H9 (cell line): Measurements from ENCODE around the gene SPECC1. TPM values are rescaled to one million over a fixed set of nuclear protein-coding genes. Genes with fewer than 3 reads are reported as not detected.

Source experiments
- DNase-seq: peaks from one replicate; pipeline ENCODE4 v3.0.0-alpha.2; 2017
- H2AFZ ChIP-seq: one replicate; pipeline ENCODE4 v1.6.1; 2013; ENCODE audit warnings: mild to moderate bottlenecking, low read length, control low read depth, moderate library complexity
- H2AK5ac ChIP-seq: 2 replicates; pipeline ENCODE4 v1.6.1; 2013; ENCODE audit warnings: low read length, control low read depth, mixed read lengths; ENCODE audit not compliant: insufficient read length
- H2BK120ac ChIP-seq: one replicate; pipeline ENCODE4 v1.6.1; 2013; ENCODE audit warnings: low read depth, mild to moderate bottlenecking, low read length, control low read depth, inconsistent platforms; ENCODE audit not compliant: poor library complexity, severe bottlenecking
- H2BK12ac ChIP-seq: 2 replicates; pipeline ENCODE4 v1.6.1; 2013; ENCODE audit warnings: low read length, control low read depth, mixed read lengths, low read depth; ENCODE audit not compliant: insufficient read length
- H2BK15ac ChIP-seq: 2 replicates; pipeline ENCODE4 v1.6.1; 2013; ENCODE audit warnings: low read depth, low read length, control low read depth
- H2BK20ac ChIP-seq: one replicate; pipeline ENCODE4 v1.6.1; 2013; ENCODE audit warnings: low read depth, mild to moderate bottlenecking, low read length, control low read depth, inconsistent platforms; ENCODE audit not compliant: poor library complexity, severe bottlenecking
- H2BK5ac ChIP-seq: 2 replicates; pipeline ENCODE4 v1.6.1; 2013; ENCODE audit warnings: low read length, control low read depth, mixed read lengths; ENCODE audit not compliant: insufficient read length
- H3K14ac ChIP-seq: 2 replicates; pipeline ENCODE4 v1.6.1; 2013; ENCODE audit warnings: low read length, control low read depth; ENCODE audit not compliant: insufficient read depth
- H3K18ac ChIP-seq: 2 replicates; pipeline ENCODE4 v1.6.1; 2013; ENCODE audit warnings: low read depth, mild to moderate bottlenecking, mixed read lengths, low read length, control low read depth; ENCODE audit not compliant: insufficient read length
- H3K23ac ChIP-seq: 2 replicates; pipeline ENCODE4 v1.6.1; 2013; ENCODE audit warnings: low read length, control low read depth, mixed read lengths, low read depth; ENCODE audit not compliant: insufficient read length
- H3K23me2 ChIP-seq: 2 replicates; pipeline ENCODE4 v1.6.1; 2013; ENCODE audit warnings: low read depth, mild to moderate bottlenecking, mixed read lengths, low read length, control low read depth; ENCODE audit not compliant: insufficient read length, poor library complexity, severe bottlenecking
- H3K27ac ChIP-seq: 2 replicates; pipeline ENCODE4 v1.5.1; 2013; ENCODE audit warnings: low read length, control low read depth, mixed read lengths, low read depth; ENCODE audit not compliant: insufficient read length
- H3K27me3 ChIP-seq: 2 replicates; pipeline ENCODE4 v1.6.1; 2013; ENCODE audit warnings: low read length, control low read depth, inconsistent platforms; ENCODE audit not compliant: insufficient read depth
- H3K4ac ChIP-seq: 2 replicates; pipeline ENCODE4 v1.6.1; 2013; ENCODE audit warnings: low read depth, mild to moderate bottlenecking, control low read depth, inconsistent platforms, low read length, moderate library complexity
- H3K4me1 ChIP-seq: 2 replicates; pipeline ENCODE4 v1.6.1; 2013; ENCODE audit warnings: low read length, control low read depth, inconsistent platforms; ENCODE audit not compliant: insufficient read depth
- H3K4me2 ChIP-seq: 2 replicates; pipeline ENCODE4 v1.6.1; 2013; ENCODE audit warnings: low read length, control low read depth, mixed read lengths; ENCODE audit not compliant: insufficient read length, insufficient read depth
- H3K56ac ChIP-seq: 2 replicates; pipeline ENCODE4 v1.6.1; 2013; ENCODE audit warnings: low read depth, mild to moderate bottlenecking, mixed read lengths, low read length, control low read depth; ENCODE audit not compliant: insufficient read length
- H3K79me1 ChIP-seq: 2 replicates; pipeline ENCODE4 v1.6.1; 2013; ENCODE audit warnings: low read depth, mild to moderate bottlenecking, moderate library complexity, low read length, control low read depth, inconsistent platforms; ENCODE audit not compliant: insufficient read depth, poor library complexity, severe bottlenecking
- H3K79me2 ChIP-seq: 2 replicates; pipeline ENCODE4 v1.6.1; 2013; ENCODE audit warnings: low read length, control low read depth, inconsistent platforms; ENCODE audit not compliant: insufficient read depth
- H3K9ac ChIP-seq: 2 replicates; pipeline ENCODE4 v1.6.1; 2013; ENCODE audit warnings: low read length, control low read depth, mixed read lengths; ENCODE audit not compliant: insufficient read length; ENCODE audit errors: extremely low read depth
- H3K9me3 ChIP-seq: one replicate; pipeline ENCODE4 v1.6.1; 2013; ENCODE audit warnings: low read depth, low read length, inconsistent platforms; ENCODE audit not compliant: control insufficient read depth
- H3T11ph ChIP-seq: one replicate; pipeline ENCODE4 v1.6.1; 2013; ENCODE audit warnings: mild to moderate bottlenecking, low read length, control low read depth, inconsistent platforms
- H4K20me1 ChIP-seq: one replicate; pipeline ENCODE4 v1.6.1; 2013; ENCODE audit not compliant: control insufficient read depth, insufficient read length, insufficient read depth
- H4K5ac ChIP-seq: 2 replicates; pipeline ENCODE4 v1.6.1; 2013; ENCODE audit warnings: low read depth, mild to moderate bottlenecking, mixed read lengths, low read length, control low read depth; ENCODE audit not compliant: insufficient read length
- H4K8ac ChIP-seq: replicated peaks from 2 replicates; pipeline ENCODE4 v1.6.1; 2013; ENCODE audit warnings: low read length, control low read depth, mixed read lengths, low read depth; ENCODE audit not compliant: insufficient read length
- H4K91ac ChIP-seq: 2 replicates; pipeline ENCODE4 v1.6.1; 2013; ENCODE audit warnings: low read depth, mild to moderate bottlenecking, moderate library complexity, mixed read lengths, low read length, control low read depth; ENCODE audit not compliant: insufficient read length
- H3K27ac Mint-ChIP-seq, 3 experiments: 2 replicates in 2 of 3; 3 replicates in 1 of 3; pipeline ENCODE4 v1.8.0; 2020 to 2021; ENCODE audit warnings: mixed read lengths in 3 of 3, mild to moderate bottlenecking in 1 of 3, moderate library complexity in 1 of 3
- H3K27me3 Mint-ChIP-seq: 2 replicates; pipeline ENCODE4 v1.8.0; 2021; ENCODE audit warnings: low read depth, mild to moderate bottlenecking, moderate library complexity, mixed read lengths
- H3K36me3 Mint-ChIP-seq, 3 experiments: 2 replicates in 2 of 3; 3 replicates in 1 of 3; pipeline ENCODE4 v1.8.0; 2020 to 2021; ENCODE audit warnings: low read depth in 3 of 3, mixed read lengths in 3 of 3; ENCODE audit not compliant: insufficient read depth in 1 of 3
- H3K4me1 Mint-ChIP-seq, 2 experiments: 2 replicates each; pipeline ENCODE4 v1.8.0; 2020; ENCODE audit warnings: mixed read lengths in 2 of 2
- H3K4me3 Mint-ChIP-seq, 2 experiments: 2 replicates in 1 of 2; 3 replicates in 1 of 2; pipeline ENCODE4 v1.8.0; 2020 to 2021; ENCODE audit warnings: mild to moderate bottlenecking in 2 of 2, mixed read lengths in 2 of 2, moderate library complexity in 1 of 2
- H3K9me3 Mint-ChIP-seq, 2 experiments: 2 replicates in 1 of 2; 3 replicates in 1 of 2; pipeline ENCODE4 v1.8.0; 2020; ENCODE audit warnings: mild to moderate bottlenecking in 2 of 2, mixed read lengths in 2 of 2, moderate library complexity in 1 of 2
- CTCF ChIP-seq: fragments of 200-600 bp; sonication (generic); conservative IDR thresholded peaks from 3 replicates; pipeline ENCODE4 v1.8.0; 2021; ENCODE audit warnings: antibody characterized with exemption, mild to moderate bottlenecking
- WGBS: extraction: QIAGEN DNeasy Blood & Tissue Kit; methylation state at CpG from one replicate; pipeline ENCODE4 v1.1.7; 2013; ENCODE audit warnings: missing lambda C conversion rate, low lambda C conversion rate, mixed read lengths; ENCODE audit not compliant: insufficient read length; ENCODE audit errors: extremely low coverage; 5-methylcytosine and 5-hydroxymethylcytosine counted together
- total RNA-seq: library from RNA; stranded (reverse); gene quantifications from 2 replicates; pipeline ENCODE4 v1.2.1, GENCODE V29; 2021

The SPECC1 gene
- total RNA-seq, 1 experiment from 2014 or later: 65.7 TPM

- Histone ChIP-seq H3K79me1 (no peaks in the 10 kb centered on the region), H3K27ac (no peak overlapping the region), H3K79me2 (no peaks in the 10 kb centered on the region), H3K23me2 (no peaks in the 10 kb centered on the region), H4K91ac (no peak overlapping the region), H4K20me1 (no peaks in the 10 kb centered on the region), H2BK20ac (no peak overlapping the region), H2BK120ac (no peak overlapping the region), H3T11ph (no peak overlapping the region), H3K14ac (no peak overlapping the region), H3K56ac (no peak overlapping the region), H3K27me3 (no peaks in the 10 kb centered on the region), H3K9ac (no peak overlapping the region), H3K23ac (no peak overlapping the region), H2BK15ac (no peak overlapping the region), H2AK5ac (no peak overlapping the region), H3K9me3 (no peaks in the 10 kb centered on the region), H4K8ac (no peak overlapping the region), H3K4me2 (no peak overlapping the region), H3K4ac (no peak overlapping the region), H4K5ac (no peak overlapping the region), H3K4me1 (no peaks in the 10 kb centered on the region), H3K18ac (no peak overlapping the region), H2BK12ac (no peak overlapping the region), H2BK5ac (no peak overlapping the region), H2AFZ (no peak overlapping the region)
- no peak overlapping the region for H3K27ac Mint-ChIP-seq
- no CpG with 5 or more reads among the region's 11 CpGs for WGBS
- no peaks in the 10 kb centered on the region; the same call in 1 of the 2 replicates for H3K27me3 Mint-ChIP-seq
- peak; percentile 85 for DNase-seq
- H3K4me3 Mint-ChIP-seq: no peak overlapping the region
- H3K36me3 Mint-ChIP-seq: no peaks in the 10 kb centered on the region
- TF ChIP-seq CTCF: peak; percentile 97
- H3K9me3 Mint-ChIP-seq: peaks cover 0 to 2% of the 10 kb centered on the region in 2 experiments; a peak in 2 of 5 replicates
- peaks cover 9 to 16% of the 10 kb centered on the region in 2 experiments for H3K4me1 Mint-ChIP-seq
Measured at GRCh38 chr17:20121359-20122253, 112.4 kb downstream of the SPECC1 start.
